Measurements from ENCODE around the gene TNFRSF12A. TPM values are rescaled to one million over a fixed set of nuclear protein-coding genes. Genes with fewer than 3 reads are reported as not detected.

TNFRSF12A gene
- total and polyA plus RNA-seq, 2 of the 8 experiments (the other 6 are each of a cell fraction or from before 2014, with no cell fraction given): 81.0 to 82.5 TPM

- H3K27me3 ChIP-seq (replicated peaks in 1 of 4; ENCODE audit: control insufficient read depth in 3 of 4, extremely low read depth in 1 of 4, insufficient read depth in 3 of 4, low read length in 3 of 4): peaks cover 0 to 8% (median 3%) of the 10 kb centered on the region in 4 experiments; a peak in 6 of 7 replicates
- H4K91ac ChIP-seq (replicated peaks; ENCODE audit: insufficient read length, low read length): peak overlapping the region; percentile 54
- H3K4ac ChIP-seq (replicated peaks; ENCODE audit: insufficient read length, low read depth, low read length): no peak overlapping the region
- H3K9ac ChIP-seq (replicated peaks in 1 of 4; ENCODE audit: extremely low read depth in 1 of 4, low read depth in 3 of 4, low read length in 3 of 4): peak overlapping the region in 3 of 4 experiments; percentile 5 to 57 (median 31); a peak in 2 of 7 replicates
- no peak overlapping the region for H3K23ac ChIP-seq (ENCODE audit: insufficient read length)
- H3K4me2 ChIP-seq (ENCODE audit: insufficient read depth in 1 of 2, low read depth in 2 of 2, low read length in 2 of 2): peak overlapping the region; percentile 79 to 84
- DNase-seq (ENCODE audit: low read depth in 1 of 2, low spot score in 2 of 2) (peak in 1 of 2 experiments; percentile 84), FAIRE-seq (no peak)
- WGBS, 2 experiments (ENCODE audit: extremely low coverage in 1 of 2, insufficient coverage in 1 of 2, insufficient read length in 1 of 2, insufficient replicate concordance in 2 of 2, low coverage in 1 of 2, low lambda C conversion rate in 2 of 2, missing lambda C conversion rate in 1 of 2): 3% methylated on average over 27 of the region's 54 CpGs; no CpG with 5 or more reads in 1 of the 2 experiments
- no peak overlapping the region for H3K14ac ChIP-seq (ENCODE audit: insufficient read length)
- H2BK120ac ChIP-seq (replicated peaks; ENCODE audit: low read depth, low read length): no peak overlapping the region
- no peak overlapping the region; the same call in 1 of the 2 replicates for H2BK5ac ChIP-seq (ENCODE audit: low read depth, low read length)
- H3K9me3 ChIP-seq (ENCODE audit: insufficient read depth in 2 of 2, low read depth in 1 of 2, low read length in 1 of 2): no peaks in the 10 kb centered on the region
- peaks cover 6% of the 10 kb centered on the region; the same call in 1 of the 2 replicates for H3K23me2 ChIP-seq (ENCODE audit: low read depth, low read length)
- no peak overlapping the region for H2AFZ ChIP-seq (ENCODE audit: low read length)
- POLR2A ChIA-PET (ENCODE audit: partially characterized antibody): interaction anchor here (0.8 to 6.1 kb wide), 24 partner anchors 9 to 143 kb away, joined by 3 to 94 read pairs (median 6); partner anchors contain the start of genes CLDN6, HCFC1R1, IL32 and PAQR4
- peaks cover 0 to 5% of the 10 kb centered on the region in 2 experiments; a peak in 1 of 4 replicates for H3K79me2 ChIP-seq (ENCODE audit: control insufficient read depth in 1 of 2, insufficient read depth in 2 of 2, low read length in 2 of 2)
- H3K36me3 ChIP-seq (ENCODE audit: control insufficient read depth in 2 of 4, insufficient read depth in 4 of 4, low read length in 3 of 4): no peaks in the 10 kb centered on the region
- peak overlapping the region; percentile 48 for H3K18ac ChIP-seq (ENCODE audit: extremely low read depth, low read length)
- H2BK15ac ChIP-seq (ENCODE audit: low read length): no peak overlapping the region
- peak overlapping the region; percentile 16 for H3K56ac ChIP-seq (replicated peaks; ENCODE audit: insufficient read length, low read depth, low read length)
- peaks cover 0 to 16% of the 10 kb centered on the region in 2 experiments for H4K20me1 ChIP-seq (replicated peaks in 1 of 2; ENCODE audit: control insufficient read depth in 1 of 2, insufficient read depth in 2 of 2, low read length in 2 of 2)
- H4K8ac ChIP-seq (ENCODE audit: extremely low read depth, insufficient read depth, low read length): peak overlapping the region; percentile 79; the same call in 1 of the 2 replicates
- no peak overlapping the region for H2BK20ac ChIP-seq (ENCODE audit: low read length)
- H2AK5ac ChIP-seq (ENCODE audit: low read depth, low read length): no peak overlapping the region
- peaks cover 0 to 3% (median 0%) of the 10 kb centered on the region in 4 experiments; a peak in 3 of 7 replicates for H3K4me1 ChIP-seq (replicated peaks in 1 of 4; ENCODE audit: control insufficient read depth in 3 of 4, insufficient read depth in 4 of 4, low read length in 3 of 4)
- peak overlapping the region; percentile 66 to 89 (median 80) for H3K4me3 ChIP-seq (ENCODE audit: extremely low read depth in 1 of 4, insufficient read depth in 2 of 4, low read depth in 3 of 4, low read length in 4 of 4)
- H4K5ac ChIP-seq (ENCODE audit: insufficient read length, low read depth, low read length): peak overlapping the region; percentile 97
- H3K27ac ChIP-seq (ENCODE audit: low read depth, low read length): no peak overlapping the region
- H3K79me1 ChIP-seq (ENCODE audit: low read depth, low read length): no peaks in the 10 kb centered on the region
- CTCF ChIA-PET (ENCODE audit: partially characterized antibody): interaction anchor here (0.6 to 7.4 kb wide), 12 partner anchors 8 to 1355 kb away, joined by 3 to 117 read pairs (median 6); partner anchors contain the start of genes ZNF213 and ZSCAN10
- H2BK12ac ChIP-seq (ENCODE audit: low read depth, low read length): no peak overlapping the region
- TF ChIP-seq CBX8 (IDR thresholded peaks at IDR 0.05; ENCODE audit: borderline replicate concordance, low read depth, low read length) (no peak), EP300 (IDR thresholded peaks at IDR 0.05; ENCODE audit: borderline replicate concordance in 1 of 2, low read depth in 2 of 2, low read length in 2 of 2) (no peak), POU5F1 (IDR thresholded peaks at IDR 0.05; ENCODE audit: low read depth, low read length) (no peak), KDM4A (IDR thresholded peaks at IDR 0.05; ENCODE audit: low read depth, low read length, severe bottlenecking) (no peak), TAF7 (optimal IDR thresholded peaks at IDR 0.05; ENCODE audit: borderline replicate concordance, low read depth, low read length) (no peak), RNF2 (IDR thresholded peaks at IDR 0.05; ENCODE audit: borderline replicate concordance, low read depth, low read length, missing control alignments, poor library complexity, severe bottlenecking) (no peak), POLR2AphosphoS5 (IDR thresholded peaks at IDR 0.05; ENCODE audit: low read depth, low read length) (no peak), HDAC6 (IDR thresholded peaks at IDR 0.05; ENCODE audit: low read depth, low read length) (no peak), ATF3 (IDR thresholded peaks at IDR 0.05; ENCODE audit: insufficient read depth, low read depth, low read length) (no peak), TAF1 (IDR thresholded peaks at IDR 0.05; ENCODE audit: low read depth, low read length) (peak; percentile 43; the same call in 1 of the 2 replicates)
These were observed 26.6 kb downstream of the TNFRSF12A start for GRCh38 chr16:3046641-3047386.
